ENCODE results near the gene CD300H.
A peak's percentile ranks its signal among the peaks of the same experiment; 100 is the strongest.

Gene CD300H

GRCh38 chr17:74597069-74597790, 29.9 kb upstream of the CD300H start (continued):
- TF ChIP-seq ZBTB49 (tag by site-specific recombination; IDR thresholded peaks at IDR 0.05; ENCODE audit: low read depth) (no peak), ZNF26 (tag by site-specific recombination; IDR thresholded peaks at IDR 0.05) (no peak), BCL6B (tag by site-specific recombination; IDR thresholded peaks at IDR 0.05) (no peak), ZNF837 (tag by site-specific recombination; IDR thresholded peaks at IDR 0.05) (no peak), ZNF544 (tag by site-specific recombination; IDR thresholded peaks at IDR 0.05) (no peak), ZNF280C (tag by site-specific recombination; IDR thresholded peaks at IDR 0.05) (no peak), ZNF626 (tag by site-specific recombination; IDR thresholded peaks at IDR 0.05) (no peak), SCRT2 (tag by site-specific recombination; IDR thresholded peaks at IDR 0.05) (no peak), KLF9 (tag by site-specific recombination; IDR thresholded peaks at IDR 0.05; ENCODE audit: low read depth) (no peak)

GRCh38 chr17:74595037-74595750, 27.9 kb upstream of the CD300H start:
- POLR2A ChIA-PET, result no interaction called here
- no peak for TF ChIP-seq ZNF571 (tag by site-specific recombination; IDR thresholded peaks at IDR 0.05)
- TF ChIP-seq ATF2 (tag by site-specific recombination; IDR thresholded peaks at IDR 0.05; ENCODE audit: low read depth), result peak; percentile 53; the same call in 1 of the 2 replicates
- TF ChIP-seq ZNF157 (tag by site-specific recombination; IDR thresholded peaks at IDR 0.05), result peak; percentile 97

More at GRCh38 chr17:74595037-74595750, 27.9 kb upstream of the CD300H start:
- H3K27ac ChIP-seq (ENCODE audit: extremely low read depth, low read depth, low read length), result no peak overlapping the region
- H3K4me1 ChIP-seq (ENCODE audit: control insufficient read depth, insufficient read depth, low read length), result no peaks in the 10 kb centered on the region
- no peak overlapping the region for H3K4me3 ChIP-seq (ENCODE audit: low read depth, low read length)
- no peaks in the 10 kb centered on the region for H3K36me3 ChIP-seq (ENCODE audit: control insufficient read depth in 2 of 2, insufficient read depth in 1 of 2, low read length in 2 of 2)
- CTCF ChIA-PET, result interaction anchor here (0.7 to 1.1 kb wide), 3 partner anchors 62 to 228 kb away, joined by 3 read pairs; partner anchors contain the start of gene GPR142
- no peaks in the 10 kb centered on the region for H3K9me3 ChIP-seq (ENCODE audit: control insufficient read depth, insufficient read depth, low read depth, low read length)
